ENCODE results near the gene VWA3A. TPM values are rescaled to one million over a fixed set of nuclear protein-coding genes. Genes with fewer than 3 reads are reported as not detected.

The VWA3A gene
- polyA plus RNA-seq, 1 donor: 0.06 TPM

DNA sequence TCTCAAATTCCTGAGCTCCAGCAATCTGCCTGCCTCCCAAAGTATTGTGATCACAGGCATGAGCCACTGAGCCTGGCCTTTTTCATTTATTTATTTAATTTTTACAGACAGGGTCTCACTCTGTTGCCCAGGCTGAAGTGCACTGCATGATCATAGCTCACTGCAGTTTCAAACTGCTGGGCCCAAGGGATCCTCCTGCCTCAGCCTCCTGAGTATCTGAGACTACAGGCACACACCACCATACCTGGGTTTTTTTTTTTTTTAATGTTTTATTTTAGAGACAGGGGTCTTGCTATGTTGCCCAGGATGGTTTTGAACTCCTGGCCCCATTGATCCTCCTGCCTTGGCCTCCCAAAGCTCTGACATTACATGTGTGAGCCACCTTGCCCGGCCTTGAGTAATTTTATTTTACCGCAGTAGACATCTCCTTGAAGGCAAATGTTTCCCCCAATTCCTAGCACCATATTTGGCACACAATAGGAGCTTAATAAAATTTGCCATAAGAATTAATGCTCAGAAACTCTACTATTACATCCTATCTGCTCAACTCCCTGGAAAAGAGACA is 111.8 kb downstream of the VWA3A start:
- DNase-seq: no peak

DNA sequence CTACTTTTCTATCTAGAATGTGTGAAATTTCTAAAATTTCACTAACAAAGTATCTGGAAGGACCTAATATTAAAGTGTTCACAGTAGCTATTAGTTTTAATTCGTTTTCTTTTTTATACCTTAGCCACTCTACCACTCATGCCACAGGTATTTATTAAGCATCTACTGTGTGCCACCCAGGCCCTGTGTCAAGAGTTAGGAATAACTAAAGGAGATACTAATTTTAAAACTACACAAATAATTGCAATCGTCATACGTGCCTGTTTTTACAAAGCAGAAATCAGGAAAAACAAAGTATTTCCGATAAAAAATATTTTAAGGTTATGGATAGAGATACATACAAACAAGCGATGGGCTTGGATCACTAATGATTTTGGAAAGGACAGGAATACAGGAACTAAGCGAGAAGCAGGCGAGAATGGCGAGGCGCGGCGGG is 113.3 kb downstream of the VWA3A start:
- no peak for DNase-seq

DNA sequence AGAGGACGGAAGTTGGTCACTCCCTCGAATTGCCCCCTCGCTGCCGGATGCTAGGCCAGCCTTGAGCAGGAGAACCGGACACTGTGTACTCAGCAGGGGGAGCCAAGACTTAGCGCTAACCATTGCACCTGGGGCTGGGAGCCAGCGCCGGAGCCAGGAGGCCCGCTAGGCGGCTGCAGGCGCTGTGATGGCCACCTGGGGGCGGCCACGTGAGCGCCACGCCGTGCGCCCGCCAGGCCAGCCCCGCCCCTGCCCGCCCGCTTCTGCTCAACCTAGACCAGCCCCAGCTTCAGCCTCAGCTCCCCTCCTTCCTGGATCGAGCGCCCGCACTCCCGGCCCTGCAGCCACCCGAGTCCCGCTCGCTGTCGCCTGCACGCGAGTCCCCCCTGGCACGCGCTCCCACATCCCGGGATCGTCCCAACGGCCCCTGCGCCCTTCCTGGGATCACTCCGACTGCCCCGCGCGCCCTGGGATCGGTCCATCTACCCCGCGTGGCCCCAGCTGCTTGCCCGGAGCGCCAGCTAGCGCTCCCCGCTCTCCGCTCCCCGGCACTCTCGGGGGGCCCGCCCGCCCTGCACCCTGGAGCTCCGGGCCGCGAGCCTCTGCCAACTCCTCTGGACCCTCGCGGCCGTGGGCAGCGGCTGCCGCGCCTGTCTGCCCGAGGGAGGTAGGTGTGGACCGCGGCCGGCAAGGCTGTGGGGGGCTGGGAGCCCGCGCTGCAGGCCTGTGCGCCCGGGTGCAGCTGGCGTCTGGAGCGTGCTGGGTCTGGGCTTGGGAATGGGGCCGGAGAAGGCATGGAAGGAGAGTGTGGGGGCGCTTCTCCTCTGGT is 113.9 kb downstream of the VWA3A start, which contains the start of gene EEF2K:
Gene EEF2K (plus strand): TSS at position 266 of the 829 bp plus-strand sequence. CDS start 19,452 bp downstream, outside the sequence.
- peak; percentile 92 for DNase-seq

Other genes starting within 250 kb of the VWA3A start
- 83.9 TPM for gene NPIPB4, start 234.8 kb upstream of the VWA3A start, polyA plus RNA-seq (ENCODE audit: insufficient read length)
- gene UQCRC2, start 139.2 kb upstream of the VWA3A start, polyA plus RNA-seq (ENCODE audit: insufficient read length): 291 TPM
- gene PDZD9, start 91.4 kb upstream of the VWA3A start, polyA plus RNA-seq (ENCODE audit: insufficient read length): 0.31 TPM
- gene MOSMO, start 84.4 kb upstream of the VWA3A start, polyA plus RNA-seq (ENCODE audit: insufficient read length): 14.0 TPM
- gene SDR42E2, start 70.0 kb downstream of the VWA3A start, polyA plus RNA-seq (ENCODE audit: insufficient read length): not detected
- 67.3 TPM for gene EEF2K, start 113.7 kb downstream of the VWA3A start, polyA plus RNA-seq (ENCODE audit: insufficient read length)
- gene POLR3E, start 204.9 kb downstream of the VWA3A start, polyA plus RNA-seq (ENCODE audit: insufficient read length): 42.5 TPM

Measured in hindlimb muscle (tissue), 1 donor.